HepG2 (cell line): Measurements from ENCODE around the gene KTN1. TPM values are rescaled to one million over a fixed set of nuclear protein-coding genes. Genes with fewer than 3 reads are reported as not detected.

Experiments
- ATAC-seq: fragments of 200-7000 bp; cut with Tn5 transposase; 3 replicates; pipeline ENCODE4 v1.9.1; 2020; ENCODE audit warnings: mild to moderate bottlenecking, moderate library complexity
- BruUV-seq: library from RNA; stranded (reverse); fragments of 400-500 nt; replicated peaks from 2 replicates; lab custom pipeline; 2021; lab: Mats Ljungman, UMichigan
- CTCF ChIA-PET: fragments of 300-600 bp; formaldehyde crosslinking; extraction: SDS; loops from one replicate; lab custom pipeline; 2021; ENCODE audit warnings: low total read pairs, inconsistent platforms, low intra/inter-chr PET ratio; lab: Yijun Ruan, JAX
- POLR2A ChIA-PET: fragments of 350-600 bp; sonication (Branson Sonifier 250); formaldehyde crosslinking; loops from one replicate; lab custom pipeline; 2020; ENCODE audit warnings: antibody characterized with exemption, inconsistent platforms; lab: Yijun Ruan, JAX
- DNase-seq: peaks from one replicate; pipeline ENCODE4 v3.0.0-alpha.2; 2015; ENCODE audit warnings: low spot score
- FAIRE-seq: peaks from 3 replicates; lab custom pipeline; 2011; peaks lifted over from hg19 to GRCh38; lab: Jason Lieb, UNC
- H2AFZ ChIP-seq: one replicate; pipeline ENCODE4 v1.6.1; 2011; ENCODE audit warnings: low read length, inconsistent platforms
- H3K27ac ChIP-seq: fragments of 300-600 bp; 3 replicates; pipeline ENCODE4 v1.8.0; 2011; ENCODE audit warnings: mixed run types, mild to moderate bottlenecking, mixed read lengths, low read length, inconsistent platforms; ENCODE audit not compliant: insufficient read depth; ENCODE audit errors: extremely low read length
- H3K27me3 ChIP-seq, 2 experiments: fragments of 200-600 bp in 1 of 2; 2 replicates in 1 of 2; 3 replicates in 1 of 2; pipeline versions ENCODE4 v1.6.0 to v1.8.0; 2011; ENCODE audit warnings: low read length in 2 of 2, mild to moderate bottlenecking in 2 of 2, moderate library complexity in 2 of 2, inconsistent platforms in 1 of 2; ENCODE audit not compliant: insufficient read depth in 2 of 2, control insufficient read depth in 1 of 2
- H3K36me3 ChIP-seq, 2 experiments: fragments of 200-600 bp in 1 of 2; replicated peaks in 1 of 2; 2 replicates in 1 of 2; 3 replicates in 1 of 2; pipeline versions ENCODE4 v1.5.1 to v1.8.0; 2011; ENCODE audit warnings: low read length in 2 of 2, inconsistent platforms in 1 of 2; ENCODE audit not compliant: insufficient read depth in 2 of 2, control insufficient read depth in 1 of 2
- H3K4me1 ChIP-seq: 2 replicates; pipeline ENCODE4 v1.5.1; 2012; ENCODE audit warnings: low read length, inconsistent platforms; ENCODE audit not compliant: insufficient read depth
- H3K4me2 ChIP-seq: 2 replicates; pipeline ENCODE4 v1.6.0; 2011; ENCODE audit warnings: low read depth, low read length, inconsistent platforms
- H3K4me3 ChIP-seq, 3 experiments: fragments of 200-600 bp in 1 of 3; sonication (generic), shearing (Covaris generic) in 1 of 3; replicated peaks in 1 of 3; 2 replicates each; pipeline ENCODE4 v1.5.1; 2011 to 2016; ENCODE audit warnings: low read length in 3 of 3, inconsistent platforms in 2 of 3, low read depth in 2 of 3, mild to moderate bottlenecking in 2 of 3, control low read depth in 1 of 3, mixed read lengths in 1 of 3; ENCODE audit not compliant: insufficient read depth in 1 of 3
- H3K79me2 ChIP-seq: one replicate; pipeline ENCODE4 v1.6.1; 2011; ENCODE audit warnings: low read length, inconsistent platforms; ENCODE audit not compliant: insufficient read depth
- H3K9ac ChIP-seq: 2 replicates; pipeline ENCODE4 v1.6.0; 2011; ENCODE audit warnings: mild to moderate bottlenecking, low read depth, low read length, inconsistent platforms; ENCODE audit not compliant: insufficient read depth
- H3K9me3 ChIP-seq: 2 replicates; pipeline ENCODE4 v1.5.1; 2012; ENCODE audit warnings: mild to moderate bottlenecking, low read length
- H4K20me1 ChIP-seq: 2 replicates; pipeline ENCODE4 v1.6.0; 2011; ENCODE audit warnings: inconsistent platforms, mild to moderate bottlenecking, low read length, moderate library complexity; ENCODE audit not compliant: insufficient read depth
- ATF7 ChIP-seq, 2 experiments: fragments of 450-650 bp in 1 of 2; sonication (generic) in 1 of 2; formaldehyde crosslinking in 1 of 2; IDR thresholded peaks; 2 replicates each; pipeline versions ENCODE4 v1.4.0 to v1.6.1; 2016 to 2020; ENCODE audit warnings: antibody characterized with exemption in 1 of 2, mild to moderate bottlenecking in 1 of 2, missing genetic modification reagents in 1 of 2
- KLF6 ChIP-seq: IDR thresholded peaks from 2 replicates; pipeline ENCODE4 v1.8.0; 2016; ENCODE audit warnings: missing biosample characterization, missing genetic modification reagents
- KLF9 ChIP-seq: IDR thresholded peaks from 2 replicates; pipeline ENCODE4 v1.6.1; 2016; ENCODE audit warnings: low read depth
- ZBED4 ChIP-seq: sonication (generic); formaldehyde crosslinking; IDR thresholded peaks from 2 replicates; pipeline ENCODE4 v1.4.0; 2020; ENCODE audit warnings: missing genetic modification reagents, borderline replicate concordance
- ZFX ChIP-seq: sonication (generic); formaldehyde crosslinking; IDR thresholded peaks from 2 replicates; pipeline ENCODE4 v1.4.0; 2020; ENCODE audit warnings: mild to moderate bottlenecking, low read depth, missing genetic modification reagents, moderate library complexity
- ZNF367 ChIP-seq: sonication (generic); formaldehyde crosslinking; IDR thresholded peaks from 2 replicates; pipeline ENCODE4 v1.4.0; 2020; ENCODE audit warnings: missing genetic modification reagents, borderline replicate concordance
- WGBS: methylation state at CpG from one replicate; pipeline ENCODE4 v1.1.6; 2017; ENCODE audit warnings: low lambda C conversion rate; 5-methylcytosine and 5-hydroxymethylcytosine counted together
- in situ Hi-C: cut with HindIII; loops from 2 replicates; pipeline ENCODE4 v1.10.0; 2017; ENCODE audit warnings: low pct_unique_long_range_greater_than_20kb; ENCODE audit not compliant: extremely low pct_ligation_motif_present
- intact Hi-C: fragments of 100-400 bp; cut with micrococcal nuclease; formaldehyde crosslinking; loops from one replicate; pipeline ENCODE4 v1.10.0; 2022; ENCODE audit not compliant: unreplicated experiment
- polyA plus RNA-seq, 8 experiments: library from polyadenylated mRNA; depleted of rRNA in 3 of 8; stranded (reverse) in 7 of 8; unstranded in 1 of 8; fragments of >200 nt; fragmentation: Illumina TruSeq in 4 of 8; extraction: Trizol in 4 of 8; gene quantifications; 2 replicates each; pipeline versions ENCODE4 v1.2.1 to v1.2.3, GENCODE V29; 2011 to 2016; ENCODE audit warnings: low read depth in 4 of 8, missing spikeins in 1 of 8, mixed read lengths in 1 of 8; ENCODE audit not compliant: insufficient read depth in 1 of 8
- total RNA-seq, 5 experiments: library from RNA; depleted of rRNA; stranded (reverse); fragments of >200 nt; fragmentation: Illumina TruSeq; extraction: Trizol; gene quantifications; 2 replicates each; pipeline ENCODE4 v1.2.3, GENCODE V29; 2016; ENCODE audit warnings: low read depth in 1 of 5

KTN1 gene
- total and polyA plus RNA-seq, 2 of the 13 experiments (the other 11 are each of a cell fraction or from before 2014, with no cell fraction given) = 60.6 to 169 TPM

GRCh38 chr14:55620981-55621380 lies 41.0 kb downstream of the KTN1 start:
- ChIA-PET CTCF (no interaction called here), POLR2A (no interaction called here)
- no peak overlapping the region for H2AFZ ChIP-seq
- DNase-seq (no peak), FAIRE-seq (no peak), ATAC-seq (no peak)
- TF ChIP-seq KLF9 (CRISPR knock-in tag) (no peak), ATF7 (IDR thresholded peaks at IDR 0.05) (peak; percentile 49; the same call in 1 of the 2 replicates), ATF7 (CRISPR knock-in tag; IDR thresholded peaks at IDR 0.05) (no peak)
- H3K4me1 ChIP-seq = no peaks in the 10 kb centered on the region
- intact Hi-C loops (no loop called here), in situ Hi-C loops (no loop called here)
- H3K4me3 ChIP-seq = no peak overlapping the region
- H3K9me3 ChIP-seq = peaks cover 20% of the 10 kb centered on the region; the same call in 1 of the 2 replicates
- 99% methylated on average over 3 of the region's 3 CpGs for WGBS
- H4K20me1 ChIP-seq = no peaks in the 10 kb centered on the region
- no peak overlapping the region for H3K9ac ChIP-seq
- no TSS peak for BruUV-seq
- peaks cover 20 to 71% of the 10 kb centered on the region in 2 experiments for H3K36me3 ChIP-seq
- H3K79me2 ChIP-seq = no peaks in the 10 kb centered on the region
- no peaks in the 10 kb centered on the region for H3K27me3 ChIP-seq
- no peak overlapping the region for H3K27ac ChIP-seq
- no peak overlapping the region for H3K4me2 ChIP-seq

GRCh38 chr14:55621391-55621790 lies 41.4 kb downstream of the KTN1 start:
- H3K27ac ChIP-seq = no peak overlapping the region
- peaks cover 20% of the 10 kb centered on the region; the same call in 1 of the 2 replicates for H3K9me3 ChIP-seq
- H3K4me2 ChIP-seq = no peak overlapping the region
- TF ChIP-seq KLF6 (CRISPR knock-in tag) (no peak), ZNF367 (CRISPR knock-in tag) (no peak), ZBED4 (CRISPR knock-in tag) (no peak), ZFX (no peak)
- H3K9ac ChIP-seq = no peak overlapping the region
- H2AFZ ChIP-seq = no peak overlapping the region
- POLR2A ChIA-PET = no interaction called here
- no peak for ATAC-seq
- FAIRE-seq = no peak
- no peaks in the 10 kb centered on the region for H4K20me1 ChIP-seq
- H3K4me1 ChIP-seq = no peaks in the 10 kb centered on the region
- in situ Hi-C loops (no loop called here), intact Hi-C loops (no loop called here)
- no peak for DNase-seq
- WGBS = 99% methylated on average over 5 of the region's 5 CpGs
- H3K27me3 ChIP-seq = no peaks in the 10 kb centered on the region
- no peak overlapping the region for H3K4me3 ChIP-seq
- CTCF ChIA-PET = no interaction called here
- BruUV-seq = no TSS peak
- H3K79me2 ChIP-seq = no peaks in the 10 kb centered on the region
- peaks cover 18 to 69% of the 10 kb centered on the region in 2 experiments for H3K36me3 ChIP-seq
